GM19099 (cell line): ENCODE results near the gene SSBP2.

Experiments used
- POLR2A ChIP-seq: IDR thresholded peaks from 3 replicates; pipeline ENCODE4 v1.6.1; 2011; ENCODE audit warnings: low read depth; ENCODE audit not compliant: insufficient read length; ENCODE audit errors: extremely low read depth

The SSBP2 gene

DNA sequence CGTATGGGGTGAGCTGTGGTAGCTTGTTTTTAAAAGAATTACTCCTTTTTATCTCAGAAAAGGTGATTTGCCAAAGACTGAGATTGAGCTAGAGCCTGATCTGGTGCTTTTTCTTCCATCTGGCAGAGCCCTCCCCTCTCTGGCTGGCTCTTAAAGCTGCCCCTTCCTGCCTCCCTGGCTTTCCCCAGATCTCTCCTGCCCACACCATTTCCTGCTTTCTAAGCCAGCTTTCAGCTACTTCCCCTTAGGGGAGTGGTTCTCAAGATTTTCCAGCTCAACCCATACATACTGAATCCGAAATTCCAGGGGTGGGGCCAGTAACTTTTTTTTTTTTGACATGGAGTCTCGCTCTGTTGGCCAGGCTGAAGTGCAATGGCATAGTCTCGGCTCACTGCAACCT, 352.2 kb downstream of the SSBP2 start:
- TF ChIP-seq POLR2A: no peak

DNA sequence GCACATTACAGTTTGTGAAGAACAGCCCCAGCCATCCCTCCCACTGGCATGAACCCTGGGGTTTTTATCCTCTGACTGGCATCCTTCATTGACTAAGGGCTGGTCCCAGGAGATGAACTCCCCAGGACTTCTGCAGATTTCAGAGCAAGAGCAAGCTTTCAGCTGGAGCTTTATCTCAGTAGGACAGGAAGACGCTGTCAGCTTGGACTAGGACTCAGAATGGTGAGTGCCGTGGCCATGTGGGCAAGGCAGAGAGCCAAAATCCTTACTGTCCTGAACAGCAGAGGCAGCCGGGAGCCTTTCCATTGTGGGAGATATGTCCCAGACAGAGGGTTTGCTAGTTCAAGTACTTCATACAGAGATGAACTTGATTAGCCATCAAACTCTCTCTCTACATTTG, 353.7 kb downstream of the SSBP2 start:
- TF ChIP-seq POLR2A: no peak

DNA sequence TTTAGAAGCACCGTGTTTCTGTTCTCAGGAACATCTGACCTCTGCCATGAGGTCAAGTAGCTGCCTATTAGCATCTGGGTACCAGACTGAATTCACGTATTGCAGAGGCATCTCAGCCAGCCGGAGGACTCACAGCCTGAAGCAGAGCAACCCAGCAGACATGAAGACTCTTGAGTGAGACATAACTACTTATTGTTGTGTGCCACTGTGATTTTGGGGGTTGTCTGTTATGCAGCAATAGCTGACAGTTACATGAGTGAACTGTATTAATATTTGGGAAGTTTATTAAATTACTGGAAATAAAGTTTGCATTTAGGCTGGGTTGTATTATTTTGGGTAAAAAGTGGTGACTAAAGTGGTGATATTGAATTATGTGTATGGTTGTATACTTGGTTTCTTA, 355.6 kb downstream of the SSBP2 start:
- TF ChIP-seq POLR2A: no peak

DNA sequence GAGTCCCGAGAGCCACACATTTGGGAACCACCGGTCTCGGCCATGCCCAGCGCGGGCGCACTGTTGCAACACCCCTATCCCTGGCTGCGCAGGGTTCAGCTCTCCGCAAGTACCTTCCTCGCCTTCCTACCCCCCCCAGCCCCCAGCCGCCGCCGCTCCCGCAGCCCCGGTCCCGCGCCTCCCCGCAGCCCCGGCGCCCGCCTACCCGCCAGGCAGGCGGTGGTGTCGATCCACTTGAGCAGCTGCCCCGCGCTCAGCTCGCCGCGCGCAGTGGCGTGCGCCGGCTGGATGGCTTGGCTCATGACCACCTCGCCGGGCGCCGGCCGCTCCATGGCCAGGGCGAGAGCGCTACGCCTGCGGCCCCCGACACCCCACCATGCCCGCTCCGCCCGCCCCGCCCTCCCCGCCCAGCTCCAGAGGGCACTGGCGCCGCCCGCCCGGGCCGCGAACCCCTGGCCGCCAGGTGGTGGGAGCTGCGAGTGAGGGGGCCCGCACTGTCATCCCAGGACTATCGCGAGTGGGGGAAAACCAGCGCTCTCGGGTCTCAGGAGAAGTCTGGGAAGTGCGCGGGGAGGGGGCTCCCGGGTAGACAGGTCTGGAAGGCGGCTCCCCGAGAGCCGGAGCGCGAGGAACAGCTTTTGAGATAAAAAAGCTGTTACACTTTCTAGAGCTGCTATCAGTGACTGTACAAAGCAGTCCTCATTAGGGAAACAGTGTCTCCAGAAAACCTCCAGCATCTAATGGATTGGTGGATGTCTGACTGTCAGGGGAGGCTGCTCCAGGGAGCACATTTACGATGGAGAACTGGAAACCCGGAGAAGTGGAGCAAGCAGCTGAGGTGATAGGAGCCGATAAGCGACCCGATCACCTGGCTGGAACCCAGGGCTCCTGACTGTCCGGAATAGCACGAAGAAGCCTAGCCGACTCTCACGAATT, 356.8 kb downstream of the SSBP2 start, which contains the start of gene ACOT12:
Gene ACOT12 (minus strand): TSS at position 352 of the 936 bp plus-strand sequence. CDS start 20 bp downstream, at position 332.
- TF ChIP-seq POLR2A: no peak

DNA sequence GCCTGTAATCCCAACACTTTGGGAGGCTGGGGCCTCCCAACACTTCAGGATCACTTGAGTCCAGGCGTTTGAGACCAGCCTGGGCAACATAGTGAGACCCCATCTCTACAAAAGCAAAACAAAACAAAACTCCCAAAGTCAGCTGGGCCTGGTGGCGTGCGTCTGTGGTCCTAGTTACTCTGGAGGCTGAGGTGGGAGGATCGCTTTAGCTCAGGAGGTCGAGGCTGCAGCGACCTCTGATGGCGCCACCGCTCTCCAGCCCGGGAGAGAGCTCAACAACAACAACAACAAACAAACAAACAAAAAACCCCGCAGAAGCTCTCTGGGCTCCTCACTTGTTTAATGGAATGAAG, 357.5 kb downstream of the SSBP2 start:
- TF ChIP-seq POLR2A: no peak

DNA sequence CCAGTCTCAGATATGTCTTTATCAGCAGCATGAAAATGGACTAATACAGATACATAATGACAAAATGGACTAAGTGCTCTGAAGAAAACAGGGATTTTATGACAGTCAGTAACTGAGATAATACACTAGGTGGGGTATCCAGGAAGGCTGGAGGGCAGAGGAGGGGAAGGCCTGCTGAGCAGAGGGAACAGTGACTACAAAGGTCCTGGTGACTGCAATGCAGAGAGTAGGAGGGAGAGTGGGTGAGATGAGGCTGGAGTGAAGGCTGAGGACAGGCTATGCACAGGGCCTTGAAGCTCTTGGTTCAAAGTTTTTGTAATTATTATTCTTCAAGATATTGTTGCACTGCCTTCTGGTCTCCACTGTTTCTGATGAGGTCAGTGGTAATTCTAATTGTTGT, 361.9 kb downstream of the SSBP2 start:
- no peak for TF ChIP-seq POLR2A

DNA sequence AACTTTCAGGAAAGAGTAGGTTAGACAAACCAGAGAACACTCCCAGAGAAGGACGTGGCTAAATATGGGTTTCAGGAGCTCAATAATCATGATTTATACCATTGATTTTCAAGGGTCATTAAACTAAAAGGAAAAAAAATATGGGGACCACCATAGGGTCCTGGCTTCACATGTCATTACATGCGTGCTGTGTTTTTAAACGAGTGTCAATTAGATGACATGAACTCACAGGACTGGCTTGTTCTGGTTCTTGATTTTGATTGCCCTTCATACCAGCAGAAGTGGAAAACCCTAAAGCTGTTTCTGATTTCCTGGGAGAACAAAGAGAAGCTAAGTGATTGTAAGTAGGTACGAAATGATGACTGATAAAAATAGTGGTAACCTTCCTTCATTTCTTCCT, 362.7 kb downstream of the SSBP2 start:
- TF ChIP-seq POLR2A: no peak

DNA sequence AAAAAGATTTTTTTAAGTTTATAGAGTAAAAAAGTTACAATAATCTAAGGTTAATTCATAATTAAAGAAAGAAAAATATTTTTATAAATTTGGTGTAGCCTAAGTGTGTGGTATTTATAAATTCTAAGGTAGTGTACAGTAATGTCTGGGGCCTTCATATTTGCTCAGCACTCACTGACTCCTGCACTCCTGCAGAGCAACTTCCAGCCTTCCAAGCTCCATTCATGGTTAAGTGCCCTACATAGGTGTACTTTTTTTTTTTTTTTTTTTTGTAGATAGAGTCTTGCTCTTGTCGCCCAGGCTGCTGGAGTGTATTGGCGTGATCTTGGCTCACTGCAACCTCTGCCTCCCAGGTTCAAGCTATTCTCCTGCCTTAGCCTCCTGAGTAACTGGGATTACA, 367.0 kb downstream of the SSBP2 start:
- TF ChIP-seq POLR2A: no peak

DNA sequence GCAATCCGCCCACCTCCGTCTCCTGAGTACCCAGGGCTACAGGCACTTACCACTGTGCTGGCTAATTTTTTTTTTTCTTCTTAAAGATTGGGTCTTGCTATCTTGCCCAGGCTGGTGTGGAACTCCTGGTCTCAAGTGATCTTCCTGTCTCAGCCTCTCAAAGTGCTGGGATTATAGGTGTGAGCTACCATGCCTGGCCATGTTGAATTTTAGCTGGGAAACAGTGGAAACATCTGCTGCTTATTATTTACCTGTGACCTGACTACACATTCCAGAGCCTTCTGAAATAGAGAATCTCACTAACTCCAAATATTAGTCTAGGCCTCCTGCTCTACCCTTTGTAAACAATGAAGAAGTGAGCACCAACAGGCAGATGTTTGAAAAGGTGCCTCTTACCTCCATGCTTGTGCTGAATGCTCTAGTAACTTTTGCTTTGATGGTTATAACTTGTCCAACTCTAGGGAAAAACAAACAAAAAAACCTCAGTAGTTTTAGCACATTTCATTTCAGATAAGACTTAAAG, 379.5 kb downstream of the SSBP2 start:
- TF ChIP-seq POLR2A: no peak

DNA sequence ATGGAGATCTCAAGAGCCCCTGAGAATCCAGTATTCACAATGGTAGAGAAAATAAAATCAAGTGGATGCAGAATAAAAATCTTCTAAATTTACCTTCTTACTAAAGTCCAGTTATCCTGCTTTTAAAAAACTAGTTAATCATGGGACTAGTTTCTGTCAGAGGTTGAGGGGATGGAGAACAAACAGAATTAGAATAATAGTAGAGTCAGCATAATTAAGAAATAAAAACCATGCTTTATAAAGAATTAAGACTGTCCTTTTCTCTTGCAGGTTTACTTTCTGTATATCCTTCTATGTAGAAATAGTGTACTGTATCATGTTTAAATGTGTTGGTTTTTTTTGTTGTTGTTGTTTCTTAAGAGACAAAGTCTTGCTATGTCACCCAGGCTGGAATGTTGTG, 380.0 kb downstream of the SSBP2 start:
- TF ChIP-seq POLR2A: no peak

DNA sequence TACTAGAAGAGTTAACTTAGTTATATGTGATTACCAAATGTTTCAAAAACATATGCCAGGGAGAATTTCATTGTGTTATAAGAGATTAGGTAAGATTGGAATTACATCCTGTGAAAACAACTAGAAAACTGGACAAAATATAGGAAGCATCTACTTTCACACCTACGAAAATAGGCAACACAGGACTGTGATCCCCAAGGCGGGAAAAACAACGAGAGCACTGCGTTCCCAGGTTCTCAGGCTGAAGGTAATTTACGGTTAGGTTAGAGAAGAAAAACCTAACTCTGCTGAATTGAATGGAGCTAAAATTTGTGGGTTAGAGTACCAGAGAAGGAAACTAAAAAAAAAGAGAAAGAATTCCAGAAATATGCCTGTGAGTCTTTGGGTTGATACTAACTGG, 385.4 kb downstream of the SSBP2 start:
- no peak for TF ChIP-seq POLR2A

DNA sequence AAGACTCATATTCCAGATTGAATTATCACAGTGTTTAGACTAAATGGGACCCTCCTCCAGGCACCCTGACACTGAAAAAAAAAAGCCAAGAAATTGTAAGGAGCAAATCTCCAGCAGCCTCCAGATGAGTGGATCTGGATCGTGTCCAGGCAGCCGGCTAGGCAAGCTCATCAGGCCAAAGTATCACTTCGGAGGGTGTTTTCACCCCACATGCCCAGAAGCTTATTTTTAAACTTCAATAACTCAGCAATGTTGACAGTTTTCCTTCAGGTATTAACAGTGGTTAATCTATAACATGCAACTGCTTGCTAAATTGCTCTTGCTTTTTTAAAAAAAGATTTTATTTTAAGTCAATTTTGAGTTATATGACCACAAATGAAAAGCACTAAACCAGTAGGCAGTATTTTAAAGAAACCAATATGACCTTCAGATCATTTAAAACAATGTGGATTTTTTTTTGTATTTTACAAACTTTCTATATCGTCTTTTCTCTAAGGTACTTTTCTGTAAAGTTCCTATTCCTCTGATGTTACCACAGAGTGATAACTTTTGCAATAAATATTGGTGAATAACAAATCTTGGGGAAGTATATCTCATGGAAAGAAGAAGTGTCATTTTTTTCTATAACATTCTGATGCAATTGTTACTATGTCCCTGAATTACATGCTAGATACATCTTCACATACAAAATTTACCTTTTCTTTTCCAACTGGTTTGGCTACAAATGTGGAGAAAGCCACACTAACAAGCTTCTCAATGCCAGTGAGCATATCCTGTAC, 387.6 kb downstream of the SSBP2 start:
- no peak for TF ChIP-seq POLR2A
